GM12801 (cell line): ENCODE data around the gene NUDT19.

ENCODE experiments used
- TF ChIP-seq, protein P1 (sequence below): IDR thresholded peaks from one replicate; pipeline ENCODE4 v1.5.1; 2011; ENCODE audit warnings: control low read depth; ENCODE audit not compliant: insufficient read length; ENCODE audit errors: extremely low read depth

The NUDT19 gene

DNA sequence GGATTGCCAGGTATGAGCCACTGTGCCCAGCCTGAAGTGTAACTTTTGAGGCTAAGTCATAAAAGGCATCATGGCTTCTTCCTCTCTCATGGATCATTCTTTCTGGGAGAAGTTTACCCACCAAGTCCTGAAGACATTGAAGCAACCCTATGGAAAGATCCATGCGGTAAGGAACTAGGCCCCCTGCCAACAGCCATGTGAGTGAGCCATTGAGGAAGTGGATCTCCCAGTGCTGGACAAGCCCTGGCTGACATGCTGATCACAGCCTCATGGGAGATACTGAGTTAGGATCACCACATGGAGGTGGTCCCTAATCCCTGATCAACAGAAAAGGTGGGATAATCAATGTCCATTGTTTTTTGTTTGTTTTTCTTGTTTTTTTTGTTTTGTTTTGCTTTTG lies 3.3 kb upstream of the NUDT19 start:
- TF ChIP-seq, protein P1, sequence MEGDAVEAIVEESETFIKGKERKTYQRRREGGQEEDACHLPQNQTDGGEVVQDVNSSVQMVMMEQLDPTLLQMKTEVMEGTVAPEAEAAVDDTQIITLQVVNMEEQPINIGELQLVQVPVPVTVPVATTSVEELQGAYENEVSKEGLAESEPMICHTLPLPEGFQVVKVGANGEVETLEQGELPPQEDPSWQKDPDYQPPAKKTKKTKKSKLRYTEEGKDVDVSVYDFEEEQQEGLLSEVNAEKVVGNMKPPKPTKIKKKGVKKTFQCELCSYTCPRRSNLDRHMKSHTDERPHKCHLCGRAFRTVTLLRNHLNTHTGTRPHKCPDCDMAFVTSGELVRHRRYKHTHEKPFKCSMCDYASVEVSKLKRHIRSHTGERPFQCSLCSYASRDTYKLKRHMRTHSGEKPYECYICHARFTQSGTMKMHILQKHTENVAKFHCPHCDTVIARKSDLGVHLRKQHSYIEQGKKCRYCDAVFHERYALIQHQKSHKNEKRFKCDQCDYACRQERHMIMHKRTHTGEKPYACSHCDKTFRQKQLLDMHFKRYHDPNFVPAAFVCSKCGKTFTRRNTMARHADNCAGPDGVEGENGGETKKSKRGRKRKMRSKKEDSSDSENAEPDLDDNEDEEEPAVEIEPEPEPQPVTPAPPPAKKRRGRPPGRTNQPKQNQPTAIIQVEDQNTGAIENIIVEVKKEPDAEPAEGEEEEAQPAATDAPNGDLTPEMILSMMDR, result no peak

DNA sequence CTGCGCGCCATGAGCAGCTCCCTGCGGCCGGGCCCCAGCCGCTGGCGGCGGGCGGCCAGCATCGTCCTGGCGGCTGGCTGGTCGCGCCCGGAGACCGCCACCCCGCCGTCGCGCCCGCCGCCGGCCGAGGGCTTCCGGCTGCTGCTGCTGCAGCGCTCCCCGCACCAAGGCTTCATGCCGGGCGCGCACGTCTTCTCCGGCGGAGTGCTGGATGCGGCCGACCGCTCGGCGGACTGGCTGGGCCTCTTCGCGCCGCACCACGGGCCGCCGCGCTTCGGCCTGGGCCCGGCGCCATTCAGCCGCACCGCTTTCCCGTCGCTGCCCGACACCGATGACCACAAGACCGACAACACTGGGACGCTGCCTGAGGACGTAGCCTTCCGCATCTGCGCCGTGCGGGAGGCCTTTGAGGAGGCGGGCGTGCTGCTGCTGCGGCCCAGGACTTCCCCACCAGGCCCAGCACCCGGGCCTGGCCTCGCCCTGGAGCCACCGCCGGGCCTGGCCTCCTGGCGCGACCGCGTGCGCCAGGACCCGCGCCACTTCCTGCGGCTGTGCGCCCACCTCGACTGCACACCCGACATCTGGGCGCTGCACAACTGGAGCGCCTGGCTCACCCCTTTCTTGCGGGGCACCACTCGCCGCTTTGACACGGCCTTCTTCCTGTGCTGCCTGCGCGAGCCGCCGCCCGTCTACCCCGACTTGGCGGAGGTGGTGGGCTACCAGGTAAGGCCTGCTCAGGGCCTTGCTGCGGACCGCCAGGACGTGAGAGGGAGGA lies 518 bp downstream of the NUDT19 start:
- TF ChIP-seq, protein P1, result no peak

DNA sequence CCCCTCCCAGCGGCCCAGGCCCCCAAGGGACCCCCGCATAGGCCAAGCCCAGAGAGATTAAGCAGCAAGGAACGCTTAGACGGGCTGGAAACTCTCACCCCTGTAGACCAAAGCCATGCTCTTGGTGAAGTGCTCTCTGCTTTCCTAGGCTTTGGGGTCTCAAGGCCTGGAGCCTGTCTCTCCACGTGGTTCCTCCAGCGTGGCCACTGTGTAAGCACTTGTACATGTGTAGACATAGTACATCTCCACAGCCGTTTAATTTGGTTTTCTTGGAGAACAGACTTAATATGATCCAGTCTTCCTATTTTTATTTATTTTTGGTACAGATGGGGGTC lies 1.1 kb downstream of the NUDT19 start:
- TF ChIP-seq, protein P1, result no peak

DNA sequence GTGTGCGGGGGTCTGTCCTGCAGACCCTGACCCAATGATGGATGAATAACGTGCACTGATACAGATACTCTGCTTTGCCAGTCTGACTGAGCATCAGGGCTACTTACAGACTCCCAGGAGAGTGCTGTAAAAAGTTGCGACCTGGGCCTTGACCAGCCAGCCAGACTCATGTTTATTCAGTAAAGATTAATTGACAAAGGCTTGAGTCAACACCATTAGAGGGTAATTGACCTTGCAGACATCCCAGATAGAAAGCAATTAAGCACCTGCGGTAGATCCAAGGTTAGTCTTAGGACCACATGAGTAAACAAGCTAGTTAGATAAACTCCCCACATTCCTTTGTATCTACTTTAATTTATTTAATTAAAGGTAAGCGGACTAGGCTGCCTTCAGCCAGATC lies 10.4 kb downstream of the NUDT19 start:
- TF ChIP-seq, protein P1, result no peak

DNA sequence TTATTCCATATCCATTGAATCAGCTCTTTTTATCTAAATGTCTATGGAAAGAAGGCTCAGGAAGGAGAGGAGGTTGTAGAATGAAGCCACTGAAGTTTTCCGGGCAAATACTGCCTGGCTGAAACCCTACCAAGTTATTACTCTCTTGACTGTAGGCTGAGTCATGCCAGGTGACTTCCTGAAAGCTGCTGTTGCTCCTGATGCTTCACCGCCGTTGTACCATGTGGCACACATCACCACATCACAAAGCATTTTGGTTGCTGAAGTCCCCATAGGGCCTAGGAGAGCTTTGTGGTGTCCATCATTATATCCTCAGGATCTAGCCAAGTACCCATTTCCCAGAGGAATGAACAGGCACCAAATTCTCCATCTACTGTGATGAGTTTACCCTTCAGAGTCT lies 16.8 kb downstream of the NUDT19 start:
- TF ChIP-seq, protein P1, result no peak

DNA sequence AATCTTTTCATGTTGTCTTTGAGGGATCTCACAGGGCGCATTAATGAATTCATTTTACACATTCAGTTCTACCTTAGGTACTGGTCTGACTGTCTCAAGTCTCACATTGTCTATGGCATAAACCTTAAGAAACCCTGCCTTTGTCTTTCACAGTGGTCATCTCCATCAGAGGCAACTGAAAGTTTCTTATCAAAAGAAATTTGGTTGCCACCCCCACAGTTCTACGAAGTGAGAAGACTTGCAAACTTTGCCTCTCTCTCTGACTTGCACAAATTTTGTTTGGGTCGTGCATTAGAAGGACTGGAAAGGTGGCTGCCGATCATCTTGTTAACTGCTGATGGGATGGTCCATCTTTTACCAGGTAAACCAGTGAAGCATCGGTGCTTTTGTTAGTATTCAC lies 17.4 kb downstream of the NUDT19 start:
- TF ChIP-seq, protein P1, result no peak

DNA sequence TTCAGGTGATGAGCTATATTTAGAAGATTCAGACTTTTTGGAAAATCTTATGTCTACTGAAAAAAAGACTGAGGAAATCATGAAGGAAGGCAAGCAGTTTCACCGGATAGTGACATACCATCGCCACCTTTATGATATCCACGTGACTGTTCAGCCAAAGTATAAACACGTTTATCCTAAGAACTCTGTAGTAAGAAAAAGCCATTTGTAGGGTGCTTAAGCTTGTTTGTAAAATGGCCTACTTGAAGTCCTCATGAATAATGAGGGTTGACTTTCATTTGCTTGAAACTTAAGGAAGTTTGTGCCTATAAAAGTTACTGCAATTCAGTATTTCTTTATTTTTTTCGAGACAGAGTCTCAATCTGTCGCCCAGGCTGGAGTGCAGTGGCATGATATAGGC lies 20.1 kb downstream of the NUDT19 start:
- TF ChIP-seq, protein P1, result no peak
